Amygdala (tissue), 56 donors: ENCODE data around the gene GPR157.
"Not testable (repeated sequence)": the region's sequence is repeated elsewhere in the genome, so short reads cannot be mapped to it uniquely, and the experiment has no call there.

Source experiments
- DNase-seq, 56 donors: peaks; one replicate each; lab custom pipeline; 2025; lab: John Stamatoyannopoulos, UW

GPR157 gene

DNA sequence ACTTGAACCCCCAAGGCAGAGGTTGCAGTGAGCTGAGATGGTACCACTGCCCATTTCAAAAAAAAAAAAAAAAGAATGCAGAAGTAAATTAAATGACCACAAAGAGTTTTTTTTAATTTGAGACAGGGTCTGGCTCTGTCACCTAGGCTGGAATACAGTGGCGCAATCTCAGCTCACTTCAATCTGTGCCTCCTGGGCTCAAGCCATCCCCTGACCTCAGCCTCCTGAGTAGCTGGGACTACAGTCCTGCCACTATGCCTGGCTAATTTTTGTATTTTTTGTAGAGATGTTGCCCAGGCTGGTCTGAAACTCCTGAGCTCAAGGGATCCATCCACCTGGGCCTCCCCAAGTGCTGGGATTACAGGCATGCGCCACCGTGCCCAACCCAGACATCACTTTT lies 20.2 kb upstream of the GPR157 start:
- DNase-seq: no peak

DNA sequence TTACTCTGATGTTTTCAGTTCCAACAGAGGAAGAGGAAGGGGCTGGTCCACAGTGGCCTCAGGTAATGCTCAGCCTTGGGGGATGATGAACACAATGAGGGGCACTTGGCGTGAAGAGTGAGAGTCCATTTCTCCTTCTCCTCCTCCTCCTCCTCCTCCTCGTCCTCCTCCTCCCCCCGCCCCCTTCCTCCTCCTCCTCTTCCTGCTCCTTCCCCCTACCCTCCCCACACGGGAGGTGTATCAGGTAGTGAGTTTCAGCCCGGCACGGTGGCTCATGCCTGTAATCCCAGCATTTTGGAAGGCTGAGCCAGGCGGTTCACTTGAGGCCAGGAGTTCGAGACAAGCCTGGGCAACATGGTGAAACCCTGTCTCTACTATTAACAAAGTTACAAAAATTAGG lies 17.3 kb upstream of the GPR157 start:
- no peak for DNase-seq

DNA sequence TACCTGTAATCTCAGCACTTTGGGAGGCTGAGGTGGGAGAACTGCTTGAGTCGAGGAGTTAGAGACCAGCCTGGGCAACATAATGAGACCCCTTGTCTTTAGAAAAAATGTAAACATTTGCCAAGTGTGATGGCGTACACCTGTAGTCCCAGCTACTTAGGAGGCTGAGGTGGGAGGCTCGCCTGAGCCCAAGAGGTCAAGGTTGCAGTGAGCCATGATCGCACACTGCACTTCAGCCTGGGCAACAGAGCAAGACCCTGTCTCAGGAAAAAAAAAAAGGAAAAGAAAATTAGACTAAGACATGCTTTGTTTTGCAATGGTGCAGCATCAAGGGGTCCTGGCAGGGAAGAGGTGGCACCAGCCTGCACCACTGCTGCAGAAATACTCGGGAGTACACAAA lies 16.8 kb upstream of the GPR157 start:
- no peak for DNase-seq

DNA sequence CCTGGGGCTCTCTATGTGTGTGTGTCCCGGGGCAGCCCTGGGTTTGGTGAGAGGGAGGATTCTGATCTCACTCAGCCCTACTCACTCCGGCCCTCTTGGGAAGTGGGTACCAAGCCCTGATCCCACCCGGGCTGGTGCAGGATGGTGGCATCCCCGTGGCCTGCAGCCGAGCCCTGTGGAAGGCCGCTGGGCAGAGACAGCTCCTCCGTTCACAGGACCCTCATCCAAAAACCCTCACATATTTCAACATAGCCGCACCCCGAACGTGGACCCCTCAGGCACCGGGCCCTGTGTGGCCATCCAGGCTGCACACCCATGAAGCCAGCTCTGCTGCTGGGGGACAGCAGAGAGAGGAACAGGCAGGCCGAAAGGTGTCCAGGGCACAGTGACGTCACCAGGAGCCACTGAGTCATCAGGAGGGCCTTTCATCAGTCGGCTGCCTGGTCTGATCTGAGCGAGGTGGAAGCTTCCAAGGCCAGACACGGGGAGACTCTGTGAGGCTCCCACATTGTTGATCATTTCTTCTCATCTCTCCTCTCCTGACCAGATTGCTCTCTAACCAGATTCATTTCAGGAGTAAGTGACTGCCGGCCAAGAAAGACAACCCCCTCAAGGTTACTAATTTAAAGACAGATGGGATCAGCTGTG lies 16.2 kb upstream of the GPR157 start:
- no peak for DNase-seq

DNA sequence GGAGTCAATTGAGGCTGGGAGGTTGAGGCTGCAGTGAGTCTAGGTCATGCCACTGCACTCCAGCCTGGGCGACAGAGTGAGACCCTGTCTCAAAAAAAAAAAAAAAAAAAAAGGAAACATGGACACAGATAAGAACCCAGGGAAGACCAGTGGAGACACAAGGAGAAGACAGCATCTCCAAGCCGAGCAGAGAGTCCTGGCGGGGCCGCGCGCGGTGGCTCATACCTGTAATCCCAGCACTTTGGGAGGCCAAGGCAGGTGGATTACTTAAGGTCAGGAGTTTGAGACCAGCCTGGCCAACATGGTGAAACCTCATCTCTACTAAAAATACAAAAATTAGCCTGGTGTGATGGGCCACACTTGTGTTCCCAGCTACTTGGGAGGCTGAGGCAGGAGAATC lies 15.6 kb upstream of the GPR157 start:
- not testable (repeated sequence) for DNase-seq

DNA sequence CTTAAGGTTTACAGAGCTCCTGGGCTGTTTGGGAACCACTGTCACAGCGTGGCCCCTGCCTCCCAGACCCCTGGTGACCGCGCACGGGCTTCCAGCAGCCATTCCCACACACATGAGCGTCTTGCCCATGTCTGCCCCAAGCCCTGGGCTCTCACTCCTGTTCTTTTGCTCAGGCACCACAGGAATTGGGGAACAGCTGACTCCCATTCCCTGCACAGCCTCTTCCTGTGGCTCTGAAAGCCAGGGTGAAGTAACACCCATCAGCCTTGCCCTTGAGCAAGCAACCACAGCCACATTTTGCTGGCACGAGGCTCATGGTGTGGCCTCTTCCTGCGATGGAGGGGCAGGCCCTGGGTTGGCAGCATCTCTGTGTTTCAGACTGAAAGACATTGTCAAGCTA lies 14.3 kb upstream of the GPR157 start:
- DNase-seq: no peak

DNA sequence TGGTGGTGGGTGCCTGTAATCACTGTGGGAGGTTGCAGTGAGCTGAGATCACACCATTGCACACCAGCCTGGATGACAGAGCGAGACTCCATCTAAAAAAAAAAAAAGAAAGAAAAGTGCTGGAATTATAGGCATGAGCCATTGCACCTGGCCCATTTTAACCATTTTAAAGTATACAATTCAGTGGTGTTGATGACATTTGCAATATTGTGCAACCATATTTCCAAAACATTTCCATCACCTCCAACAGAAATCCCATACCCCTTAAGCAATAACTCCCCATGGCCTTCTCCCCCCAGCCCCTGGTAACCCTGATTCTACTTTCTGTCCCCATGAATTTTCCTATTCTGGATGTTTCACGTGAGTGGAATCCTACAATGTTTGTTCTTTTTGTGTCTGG lies 11.0 kb upstream of the GPR157 start:
- no peak for DNase-seq

DNA sequence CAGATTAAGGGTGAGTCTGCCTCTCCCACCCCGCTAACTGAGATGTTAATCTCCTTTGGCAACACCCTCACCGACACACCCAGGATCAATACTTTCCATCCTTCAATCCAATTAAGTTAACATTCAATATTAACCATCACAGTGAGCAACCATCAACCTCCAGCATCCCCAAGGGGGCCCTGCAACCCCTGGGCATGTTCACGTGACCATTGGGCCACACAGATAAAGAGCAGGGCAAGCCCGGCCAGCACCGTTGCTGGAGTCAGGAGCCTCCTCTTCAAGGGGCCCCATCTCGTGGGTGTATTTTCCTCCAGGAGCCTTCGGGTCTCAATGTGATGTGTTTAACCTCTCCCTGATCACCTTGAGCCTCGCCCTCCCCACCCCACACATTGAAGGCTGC lies 8.0 kb upstream of the GPR157 start:
- DNase-seq: no peak

DNA sequence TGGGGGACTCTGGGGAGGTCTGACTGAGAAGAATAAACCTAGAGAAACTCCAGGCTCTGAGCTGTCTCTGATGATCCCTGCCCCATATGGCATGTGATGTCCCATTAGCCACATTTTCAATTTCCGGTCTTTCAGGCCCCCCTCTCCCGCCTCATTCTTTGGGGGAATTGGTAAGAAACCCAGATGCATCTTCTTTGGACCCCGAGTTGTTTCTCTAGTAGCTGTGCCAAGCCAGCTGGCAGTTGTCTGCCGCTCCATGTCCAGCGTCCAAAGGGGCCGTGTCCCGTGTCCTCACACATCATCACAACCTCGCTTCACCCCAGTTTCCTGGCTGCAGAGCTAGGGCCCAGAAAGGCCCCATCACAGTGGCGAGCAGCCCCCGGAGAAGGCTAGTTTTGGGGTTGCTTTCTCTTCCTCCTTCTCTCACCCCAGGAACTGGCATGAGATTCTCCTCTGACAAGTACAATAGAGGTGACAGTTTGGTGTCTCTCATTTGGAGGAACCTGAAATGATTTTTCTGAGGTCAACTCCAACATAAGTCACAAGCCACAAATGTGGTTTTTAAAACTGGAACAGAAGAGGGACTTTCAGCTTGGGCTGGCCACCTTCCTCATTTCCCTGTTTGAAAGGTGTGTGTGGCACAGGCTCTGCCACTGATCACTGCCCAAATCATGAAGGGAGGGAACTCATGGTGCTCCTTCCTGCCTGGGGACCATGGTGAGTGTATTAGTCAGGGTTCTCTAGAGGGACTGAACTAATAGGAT lies 6.4 kb upstream of the GPR157 start:
- DNase-seq: no peak

DNA sequence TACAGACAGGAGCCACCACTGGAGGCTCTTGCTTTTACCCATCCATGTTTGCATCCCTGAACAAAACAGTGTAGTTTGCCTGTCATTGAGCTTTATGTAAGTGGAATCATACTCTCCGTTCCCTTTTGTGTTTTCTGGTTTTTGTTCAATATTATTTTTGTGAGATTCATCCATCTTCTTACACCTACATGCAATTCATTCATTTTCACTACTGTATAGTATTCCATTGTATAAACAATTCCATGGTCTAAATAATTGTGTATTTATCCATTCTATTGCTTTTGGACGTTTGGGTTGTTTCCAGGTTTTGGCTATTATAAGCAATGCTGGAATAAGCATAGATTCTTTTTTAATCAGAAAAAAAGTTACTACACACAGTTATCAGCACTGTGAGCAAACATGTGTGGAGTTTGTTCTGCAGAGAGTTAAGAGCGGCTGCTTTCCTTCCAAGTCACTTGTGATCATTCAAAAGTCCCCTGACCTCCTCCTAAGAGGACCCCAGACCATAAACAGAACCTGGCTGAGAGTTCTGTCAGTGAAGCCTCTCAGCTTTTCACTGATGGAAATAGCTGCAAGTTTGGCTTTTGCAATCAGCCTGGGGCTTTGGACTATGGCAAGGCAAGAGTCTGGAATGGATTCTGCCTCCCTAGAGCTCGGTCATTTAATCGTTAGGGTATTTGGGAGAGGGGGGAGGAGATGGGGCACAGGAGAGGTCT lies 5.1 kb upstream of the GPR157 start:
- DNase-seq: no peak

DNA sequence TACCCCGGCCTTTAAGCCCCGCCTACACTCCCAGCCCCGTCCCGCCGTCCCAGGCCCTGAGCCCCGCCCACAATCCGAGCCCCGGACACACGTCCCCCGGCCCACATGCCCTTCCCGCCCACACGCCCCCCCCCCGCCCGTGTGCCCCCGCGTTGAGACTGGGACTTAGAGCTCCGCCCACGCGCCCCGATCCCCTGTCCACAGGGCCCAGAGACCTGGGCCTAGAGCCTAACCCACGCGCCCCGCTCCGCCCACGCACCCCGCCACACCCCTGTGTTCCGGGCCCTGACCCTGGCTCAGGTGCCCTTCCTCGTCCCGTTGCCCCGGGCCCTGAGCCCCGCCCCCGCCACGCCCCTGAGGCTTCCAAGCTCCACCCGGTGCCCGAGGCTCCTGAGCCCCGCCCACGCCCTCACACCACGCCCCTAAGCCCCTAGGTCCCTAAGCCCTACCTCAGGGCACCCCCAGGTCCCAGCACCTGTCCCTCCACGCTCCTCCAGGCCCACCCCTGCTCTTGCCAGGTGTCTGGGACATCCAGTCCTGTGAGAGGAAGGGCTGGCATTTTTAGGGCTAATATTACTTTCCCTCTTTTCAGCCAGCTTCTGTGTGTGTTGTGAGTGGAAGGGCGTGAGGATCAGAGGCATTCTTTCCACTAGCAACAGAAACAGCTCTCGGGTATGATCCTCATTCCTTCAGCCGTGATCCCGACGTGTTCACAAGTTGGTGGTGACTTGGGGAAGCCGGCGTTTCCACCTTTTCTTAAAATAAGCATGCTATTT lies 552 bp upstream of the GPR157 start:
- peak in 16 of 56 donors; percentile 7 to 95 (median 33) for DNase-seq

DNA sequence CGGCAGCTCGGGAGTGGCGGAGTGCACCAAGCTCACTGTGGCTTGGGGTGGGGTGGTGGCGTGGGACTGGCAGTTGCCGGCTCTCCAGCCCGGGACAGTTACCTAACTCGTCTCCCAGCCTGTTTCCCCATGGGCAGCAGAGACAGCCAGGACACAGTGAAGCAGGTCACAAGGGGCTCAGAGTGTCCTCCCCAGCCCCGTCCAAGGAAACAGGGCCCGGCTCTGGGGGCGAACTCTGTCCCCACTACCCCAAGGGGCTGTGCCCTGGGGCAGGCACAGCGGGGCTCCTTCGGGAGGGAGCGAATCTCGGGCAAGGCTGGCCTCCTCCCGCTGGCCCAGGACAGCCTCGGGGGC lies 759 bp downstream of the GPR157 start:
- no peak for DNase-seq

DNA sequence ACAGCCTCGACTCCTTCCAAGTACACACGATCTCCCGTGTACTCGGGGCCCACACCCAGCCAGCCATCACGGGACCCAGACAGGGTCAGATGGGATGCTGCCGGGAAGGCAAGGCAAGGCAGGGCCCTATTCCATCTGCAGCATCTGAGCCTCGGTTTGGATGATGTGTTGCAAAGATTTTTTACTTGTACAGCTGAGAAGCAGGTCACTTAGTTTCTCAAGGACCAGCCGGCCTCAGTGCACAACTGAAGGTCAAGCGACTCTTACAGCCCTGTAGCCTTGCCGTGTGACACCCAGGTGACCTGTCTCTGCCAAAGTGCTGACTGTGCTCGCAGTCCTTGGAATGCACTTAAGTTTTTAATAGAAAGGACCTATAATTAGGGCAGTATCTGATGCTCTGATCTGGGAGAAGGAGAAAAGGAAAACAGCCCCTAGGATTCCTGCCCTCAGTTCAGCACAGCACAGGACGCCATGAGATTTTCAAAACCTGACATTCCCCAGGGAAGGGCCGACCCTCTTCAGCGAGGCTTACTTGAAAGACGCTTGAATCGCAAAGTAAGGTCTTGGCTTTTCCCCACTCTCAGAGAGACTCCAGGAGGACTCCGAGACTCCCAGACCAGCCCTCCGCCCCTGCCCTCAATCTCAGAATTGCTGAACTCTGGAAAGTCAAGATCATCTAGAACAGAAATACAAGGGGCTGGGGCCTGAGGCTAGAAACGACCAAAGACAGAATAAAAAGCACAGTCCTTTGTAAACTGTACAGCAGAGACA lies 1.3 kb downstream of the GPR157 start:
- DNase-seq: no peak

DNA sequence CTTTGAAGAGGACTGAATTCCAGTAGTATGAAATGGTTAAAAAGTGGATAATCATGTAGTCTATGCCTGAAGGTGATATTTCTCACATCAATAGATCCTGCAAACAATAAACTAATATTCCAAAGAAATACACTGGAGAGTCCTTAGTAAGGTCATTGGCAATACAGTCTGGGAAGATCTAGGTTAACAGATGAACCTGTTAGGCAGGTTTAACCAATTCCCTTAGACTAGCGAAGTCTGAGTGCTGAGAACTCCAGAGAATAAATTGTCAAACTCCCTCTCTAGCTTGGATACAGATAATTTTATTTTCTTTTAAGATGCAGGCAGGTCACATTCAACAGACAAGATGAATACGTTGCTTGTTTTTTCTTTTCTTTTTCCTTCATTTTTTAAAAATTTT lies 2.4 kb downstream of the GPR157 start:
- no peak for DNase-seq

DNA sequence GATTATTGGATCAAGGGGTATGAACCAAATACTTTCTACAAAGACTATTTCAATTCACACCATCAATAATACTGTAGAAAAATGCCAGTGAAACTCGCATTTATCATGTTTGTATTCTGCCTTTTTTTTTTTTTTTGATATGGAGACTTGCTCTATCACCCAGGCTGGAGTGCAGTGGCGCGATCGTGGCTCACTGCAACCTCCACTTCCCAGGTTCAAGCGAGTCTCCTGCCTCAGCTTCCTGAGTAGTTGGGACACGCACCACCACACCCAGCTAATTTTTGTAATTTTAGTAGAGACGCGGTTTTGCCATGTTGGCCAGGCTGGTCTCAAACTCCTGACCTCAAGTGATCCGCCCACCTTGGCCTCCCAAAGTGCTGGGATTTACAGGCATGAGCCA lies 3.1 kb downstream of the GPR157 start:
- DNase-seq: not testable (repeated sequence)

DNA sequence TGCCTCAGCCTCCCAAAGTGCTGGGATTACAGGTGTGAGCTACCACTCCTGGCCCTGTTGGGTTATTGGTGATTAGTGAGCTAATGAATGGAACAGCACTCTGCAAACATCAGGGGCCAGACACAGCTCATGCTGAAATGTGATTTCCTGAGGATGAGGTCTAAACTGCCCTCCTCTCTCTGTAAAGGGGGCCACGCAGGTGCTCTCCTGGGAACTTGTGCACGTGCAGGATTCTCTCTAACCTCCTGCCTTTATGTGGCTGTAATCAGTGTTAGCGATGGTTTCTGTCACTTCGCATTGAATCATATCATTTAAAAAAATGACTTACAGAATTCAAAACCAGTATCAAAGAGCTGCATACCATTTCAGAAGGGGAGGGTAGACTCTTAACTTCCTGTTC lies 3.6 kb downstream of the GPR157 start:
- no peak for DNase-seq

DNA sequence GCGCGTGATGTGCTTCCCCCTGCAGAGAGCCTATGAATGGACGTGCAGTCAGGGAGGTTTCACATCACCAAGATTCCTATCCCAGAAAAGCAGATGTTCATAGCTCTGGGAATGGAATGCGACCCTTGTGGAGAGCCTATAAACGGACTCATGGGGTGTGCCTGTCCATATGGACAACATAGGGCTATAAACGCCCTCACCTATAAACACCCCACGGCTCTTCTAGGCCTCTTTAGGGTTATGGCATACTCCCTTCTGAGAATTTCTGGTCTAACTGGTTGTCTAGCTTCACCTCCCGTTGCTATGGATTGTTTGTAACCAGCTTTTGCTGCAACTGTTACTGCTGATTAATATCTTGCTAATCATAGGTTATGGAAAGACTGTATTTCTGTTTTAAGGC lies 4.5 kb downstream of the GPR157 start:
- DNase-seq: not testable (repeated sequence)

DNA sequence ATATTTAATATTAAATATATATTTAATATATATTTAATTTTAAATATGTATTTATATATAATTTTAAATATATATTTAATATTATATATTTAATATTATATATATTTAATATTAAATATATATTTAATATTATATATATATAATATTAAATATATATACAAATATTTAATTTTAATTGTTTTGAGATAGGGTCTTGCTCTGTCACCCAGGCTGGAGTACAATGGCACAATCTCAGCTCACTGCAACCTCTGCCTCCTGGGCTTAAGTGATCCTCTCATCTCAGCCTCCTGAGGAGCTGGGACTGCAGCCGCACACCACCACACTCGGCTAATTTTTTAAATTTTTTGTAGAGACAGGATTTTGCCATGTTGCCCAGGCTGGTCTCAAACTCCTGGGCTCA lies 5.2 kb downstream of the GPR157 start:
- DNase-seq: not testable (repeated sequence)

DNA sequence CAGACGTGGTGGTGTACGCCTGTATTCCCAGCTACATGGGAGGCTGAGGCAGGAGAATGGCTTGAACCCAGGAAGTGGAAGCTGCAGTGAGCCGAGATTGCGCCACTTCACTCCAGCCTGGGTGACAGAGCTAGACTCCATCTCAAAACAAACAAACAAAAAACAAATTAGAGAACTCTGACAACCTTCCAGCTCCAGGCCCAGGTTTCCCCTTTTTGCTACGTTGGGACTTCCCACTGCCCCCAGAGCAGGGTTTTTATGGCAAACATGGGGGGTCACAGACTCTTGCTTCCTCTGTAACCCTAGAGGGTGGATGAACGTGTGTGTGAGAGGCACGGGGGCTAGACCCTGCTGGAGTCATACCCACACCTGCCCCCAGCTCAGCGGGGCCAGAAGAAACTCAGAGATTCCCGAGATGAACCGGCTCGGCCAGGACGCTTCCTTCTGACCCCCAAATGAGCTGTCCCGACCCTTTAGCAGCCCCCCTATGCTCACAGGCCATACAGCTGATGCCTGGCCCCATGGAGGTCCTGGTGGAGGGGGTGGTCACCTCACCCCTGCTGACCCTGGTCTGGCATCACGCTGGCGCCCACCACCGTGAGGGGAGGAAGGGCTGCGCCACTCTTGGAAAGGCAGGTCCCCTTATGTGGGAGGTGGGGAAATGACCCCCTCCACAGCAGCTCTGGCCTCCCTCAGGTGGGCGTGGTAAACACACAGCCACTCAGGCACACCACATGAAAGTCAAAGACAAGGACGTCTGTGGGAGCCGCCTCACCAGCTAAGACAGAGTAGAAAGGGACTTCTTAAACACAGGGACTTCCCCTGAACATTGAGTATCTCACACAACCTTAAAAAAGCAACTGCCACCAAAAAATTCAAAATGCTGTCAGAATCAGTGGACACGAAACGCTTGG lies 7.1 kb downstream of the GPR157 start:
- DNase-seq: no peak
